ENCODE data around the gene EEF2. TPM values are rescaled to one million over a fixed set of nuclear protein-coding genes. Genes with fewer than 3 reads are reported as not detected.

Gene EEF2
- total and polyA plus RNA-seq, 2 of the 4 experiments (the other 2 are of a cell fraction) = 1,505 to 2,161 TPM

DNA sequence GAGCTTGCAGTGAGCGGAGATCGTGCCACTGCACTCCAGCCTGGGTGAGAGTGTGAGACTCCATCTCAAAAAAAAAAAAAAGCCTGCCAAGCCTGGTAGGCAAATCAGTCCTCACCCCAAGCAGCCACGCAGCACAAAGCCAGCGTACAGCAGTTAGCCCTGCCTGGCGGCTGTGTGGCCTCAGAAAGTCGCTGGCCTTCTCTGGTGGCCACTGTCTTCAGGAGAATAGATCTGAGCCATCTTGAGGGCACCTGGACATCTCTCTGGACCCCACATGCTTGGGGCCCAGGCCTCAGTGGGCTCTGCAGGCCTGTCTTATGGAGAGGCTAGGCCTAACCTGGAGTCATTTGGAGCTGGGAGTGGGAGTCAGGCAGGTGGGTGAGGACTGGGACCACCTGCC lies 45.3 kb upstream of the EEF2 start:
- Histone ChIP-seq H3K18ac (ENCODE audit: low read depth, low read length) (no peak overlapping the region), H3K4ac (ENCODE audit: low read depth, low read length) (no peak overlapping the region), H3K9me1 (ENCODE audit: insufficient read depth, low read length) (0 out of 2 replicates have a peak, but pooled peaks cover 4% of the 10 kb centered on the region), H2AK5ac (ENCODE audit: low read depth, low read length) (no peak overlapping the region), H3K14ac (replicated peaks; ENCODE audit: low read depth, low read length) (no peak overlapping the region), H3K4me2 (ENCODE audit: low read depth, low read length) (no peak overlapping the region), H4K5ac (ENCODE audit: low read depth, low read length) (no peak overlapping the region), H2BK5ac (ENCODE audit: low read depth, low read length, poor library complexity, severe bottlenecking) (no peak overlapping the region), H2AFZ (replicated peaks; ENCODE audit: low read length, poor library complexity) (no peak overlapping the region), H3K4me3 (ENCODE audit: insufficient read depth, low read depth, low read length) (no peak overlapping the region), H3K27me3 (ENCODE audit: control insufficient read depth, insufficient read depth, low read length) (no peaks in the 10 kb centered on the region), H3K9ac (ENCODE audit: low read depth, low read length) (no peak overlapping the region), H3K4me1 (ENCODE audit: control insufficient read depth, insufficient read depth, low read length) (no peaks in the 10 kb centered on the region), H2BK20ac (ENCODE audit: low read depth, low read length) (no peak overlapping the region), H3K36me3 (ENCODE audit: control insufficient read depth, insufficient read depth, low read length) (peaks cover 59% of the 10 kb centered on the region), H4K8ac (ENCODE audit: low read depth in 2 of 2, low read length in 2 of 2) (no peak overlapping the region), H3K9me3 (ENCODE audit: control insufficient read depth, insufficient read depth, low read length) (no peaks in the 10 kb centered on the region), H3K27ac (ENCODE audit: insufficient read depth, low read length) (no peak overlapping the region), H4K20me1 (ENCODE audit: insufficient read depth, low read length) (peaks cover 14% of the 10 kb centered on the region), H4K91ac (ENCODE audit: insufficient read depth, low read depth, low read length) (no peak overlapping the region), H2BK120ac (ENCODE audit: low read depth, low read length) (no peak overlapping the region), H3K79me1 (ENCODE audit: low read depth in 1 of 2, low read length in 2 of 2) (peaks cover 1 to 11% of the 10 kb centered on the region in 2 experiments; a peak in 3 of 4 replicates), H2AK9ac (replicated peaks; ENCODE audit: low read depth, low read length, poor library complexity) (no peak overlapping the region), H2BK15ac (ENCODE audit: low read depth, low read length) (no peak overlapping the region), H3K23ac (ENCODE audit: low read depth, low read length) (no peak overlapping the region), H3K56ac (ENCODE audit: extremely low read depth, insufficient read depth, low read length) (no peak overlapping the region)
- CTCF ChIA-PET = no interaction called here
- POLR2A ChIA-PET (ENCODE audit: unreplicated experiment) = no interaction called here
- DNase-seq = no peak
- in situ Hi-C loops (cut with MboI; ENCODE audit: low sequenced_read_pairs) = no loop called here
- dilution Hi-C loops (cut with HindIII; ENCODE audit: low sequenced_read_pairs, unreplicated experiment) = no loop called here
- WGBS, 2 experiments (ENCODE audit: extremely low coverage in 2 of 2, insufficient read length in 1 of 2) = 100% methylated on average over 3 of the region's 6 CpGs; no CpG with 5 or more reads in 1 of the 2 experiments
- TF ChIP-seq CHD1 (IDR thresholded peaks at IDR 0.05; ENCODE audit: low read depth, low read length) = no peak
- no peak for TF ChIP-seq RCOR1 (IDR thresholded peaks at IDR 0.05; ENCODE audit: insufficient replicate concordance, low read length)
- TF ChIP-seq POLR2A (IDR thresholded peaks at IDR 0.05; ENCODE audit: low read depth, low read length) = no peak
- no peak for TF ChIP-seq FOS (IDR thresholded peaks at IDR 0.05; ENCODE audit: low read depth, low read length)
- intact Hi-C loops (cut with micrococcal nuclease) = no loop called here
- ATAC-seq (ENCODE audit: low read depth) = no peak
- no TSS peak for BruUV-seq (replicated peaks)
